NCI-H1092 treated with DMSO at 0.1 percent for 48 hours (cell line): ENCODE data around the gene AURKB.
"Not testable (repeated sequence)": the region's sequence is repeated elsewhere in the genome, so short reads cannot be mapped to it uniquely, and the experiment has no call there.

Source experiments
- DNase-seq: peaks from one replicate; lab custom pipeline; 2025; lab: John Stamatoyannopoulos, UW

AURKB gene

GRCh38 chr17:8187517-8188262, 22.7 kb downstream of the AURKB start:
- peak; percentile 95 for DNase-seq

GRCh38 chr17:8186787-8187516, 23.4 kb downstream of the AURKB start:
- DNase-seq = peak; percentile 89

GRCh38 chr17:8186446-8186786, 24.0 kb downstream of the AURKB start:
- DNase-seq = no peak

GRCh38 chr17:8185582-8186445, 24.6 kb downstream of the AURKB start:
- DNase-seq = peak; percentile 68

GRCh38 chr17:8176998-8177731, 33.2 kb downstream of the AURKB start:
- no peak for DNase-seq

GRCh38 chr17:8176197-8176940, 34.0 kb downstream of the AURKB start, which contains the start of gene TMEM107:
TSS of gene TMEM107 (minus strand) at chr17:8176380. CDS start at chr17:8176286, 94 bp downstream.
- peak; percentile 73 for DNase-seq

- no peak for DNase-seq
These were observed 34.6 kb downstream of the AURKB start for GRCh38 chr17:8175795-8176196.

- no peak for DNase-seq
These were observed 36.5 kb downstream of the AURKB start for GRCh38 chr17:8173871-8174322.

- peak; percentile 91 for DNase-seq
These were observed 37.1 kb downstream of the AURKB start for GRCh38 chr17:8173056-8173870.

GRCh38 chr17:8170186-8170585, 40.2 kb downstream of the AURKB start:
- DNase-seq = not testable (repeated sequence)

GRCh38 chr17:8167526-8167925, 42.8 kb downstream of the AURKB start:
- no peak for DNase-seq

- DNase-seq = no peak
These were observed 43.6 kb downstream of the AURKB start for GRCh38 chr17:8166731-8167130.

GRCh38 chr17:8164815-8165131, 45.6 kb downstream of the AURKB start:
- no peak for DNase-seq

- DNase-seq = peak; percentile 38
These were observed 46.2 kb downstream of the AURKB start for GRCh38 chr17:8163978-8164814.

GRCh38 chr17:8162997-8163977, 47.1 kb downstream of the AURKB start:
- peak; percentile 39 for DNase-seq

- peak; percentile 60 for DNase-seq
These were observed 48.0 kb downstream of the AURKB start, which contains the start of gene VAMP2 for GRCh38 chr17:8162233-8162996. TSS of gene VAMP2 (minus strand) at chr17:8162948. CDS start at chr17:8162879, 69 bp downstream.
